Right atrium auricular region (tissue), 2 donors: Measurements from ENCODE around the gene BIN2. TPM values are rescaled to one million over a fixed set of nuclear protein-coding genes. Genes with fewer than 3 reads are reported as not detected.
"Not testable (repeated sequence)": the region's sequence is repeated elsewhere in the genome, so short reads cannot be mapped to it uniquely, and the experiment has no call there.

Experiments used
- DNase-seq: peaks from one replicate; pipeline ENCODE4 v3.0.0-alpha.2; 2019; ENCODE audit warnings: low spot score
- H3K27ac ChIP-seq, 2 donors: fragments of 200-600 bp; sonication (generic); 1 replicate in 1 of 2; 2 replicates in 1 of 2; pipeline ENCODE4 v1.5.1; 2016 to 2019
- H3K27me3 ChIP-seq, 2 donors: fragments of 200-600 bp; sonication (generic); one replicate each; pipeline versions ENCODE4 v1.5.1 to v1.6.0; 2017 to 2019
- H3K36me3 ChIP-seq: fragments of 200-600 bp; sonication (generic); one replicate; pipeline ENCODE4 v1.5.1; 2016
- H3K4me1 ChIP-seq, 2 donors: fragments of 200-600 bp; sonication (generic); one replicate each; pipeline versions ENCODE4 v1.5.1 to v1.6.0; 2017 to 2019
- H3K4me3 ChIP-seq, 2 donors: fragments of 200-600 bp; sonication (generic); 1 replicate in 1 of 2; 2 replicates in 1 of 2; pipeline ENCODE4 v1.5.1; 2017 to 2019; ENCODE audit warnings: mild to moderate bottlenecking in 1 of 2, moderate library complexity in 1 of 2
- H3K9me3 ChIP-seq, 2 donors: fragments of 200-600 bp; sonication (generic); one replicate each; pipeline ENCODE4 v1.5.1; 2019
- CTCF ChIP-seq, 2 donors: fragments of 200-600 bp; sonication (generic); IDR thresholded peaks; one replicate each; pipeline ENCODE4 v1.5.1; 2019; ENCODE audit warnings: antibody characterized with exemption in 2 of 2
- total RNA-seq, 2 donors: library from RNA; depleted of rRNA; stranded (reverse); fragments of >200 nt; gene quantifications; one replicate each; pipeline ENCODE4 v1.1.0, GENCODE V29; 2016

BIN2 gene
- total RNA-seq, 2 donors from 2014 or later, result 2.1 to 4.6 TPM

- Histone ChIP-seq H3K4me3 (no peak overlapping the region), H3K9me3 (no peaks in the 10 kb centered on the region), H3K4me1 (no peaks in the 10 kb centered on the region), H3K27me3 (no peaks in the 10 kb centered on the region), H3K27ac (no peak overlapping the region), H3K36me3 (no peaks in the 10 kb centered on the region)
- TF ChIP-seq CTCF (IDR thresholded peaks at IDR 0.05), result no peak
- no peak for DNase-seq
Measured at GRCh38 chr12:51307655-51308593, 16.1 kb downstream of the BIN2 start.

GRCh38 chr12:51306507-51306906, 17.5 kb downstream of the BIN2 start:
- TF ChIP-seq CTCF (IDR thresholded peaks at IDR 0.05), result no peak
- no peaks in the 10 kb centered on the region for H3K9me3 ChIP-seq
- H3K36me3 ChIP-seq, result no peaks in the 10 kb centered on the region
- no peaks in the 10 kb centered on the region for H3K27me3 ChIP-seq
- DNase-seq, result no peak
- no peaks in the 10 kb centered on the region for H3K4me1 ChIP-seq
- H3K4me3 ChIP-seq, result no peak overlapping the region
- no peak overlapping the region for H3K27ac ChIP-seq

- not testable (repeated sequence) for DNase-seq, H3K4me3 ChIP-seq, H3K9me3 ChIP-seq, H3K27me3 ChIP-seq, H3K27ac ChIP-seq, H3K36me3 ChIP-seq, H3K4me1 ChIP-seq
Measured at GRCh38 chr12:51300768-51301167, 23.2 kb downstream of the BIN2 start.

- Histone ChIP-seq H3K4me1 (no peaks in the 10 kb centered on the region), H3K36me3 (no peaks in the 10 kb centered on the region), H3K27ac (no peak overlapping the region), H3K27me3 (no peaks in the 10 kb centered on the region), H3K4me3 (no peak overlapping the region), H3K9me3 (no peaks in the 10 kb centered on the region)
- TF ChIP-seq CTCF (IDR thresholded peaks at IDR 0.05), result no peak
- DNase-seq, result no peak
Measured at GRCh38 chr12:51295651-51296050, 28.3 kb downstream of the BIN2 start.

GRCh38 chr12:51294097-51294496, 29.9 kb downstream of the BIN2 start:
- H3K36me3 ChIP-seq, H3K9me3 ChIP-seq, H3K27ac ChIP-seq, H3K4me3 ChIP-seq, DNase-seq, H3K4me1 ChIP-seq, H3K27me3 ChIP-seq: not testable (repeated sequence)

- no peaks in the 10 kb centered on the region for H3K36me3 ChIP-seq
- H3K4me1 ChIP-seq, result no peaks in the 10 kb centered on the region
- no peak for TF ChIP-seq CTCF (IDR thresholded peaks at IDR 0.05)
- H3K9me3 ChIP-seq, result no peaks in the 10 kb centered on the region
- H3K4me3 ChIP-seq, result no peak overlapping the region
- no peaks in the 10 kb centered on the region for H3K27me3 ChIP-seq
- no peak overlapping the region for H3K27ac ChIP-seq
- no peak for DNase-seq
Measured at GRCh38 chr12:51293696-51294095, 30.3 kb downstream of the BIN2 start.

- H3K27me3 ChIP-seq, H3K4me1 ChIP-seq, DNase-seq, H3K36me3 ChIP-seq, H3K27ac ChIP-seq, H3K9me3 ChIP-seq, H3K4me3 ChIP-seq: not testable (repeated sequence)
Measured at GRCh38 chr12:51291603-51292513, 32.1 kb downstream of the BIN2 start.
